Suppressor macrophage treated with lipopolysaccharide for 4 hours (primary cell): Measurements from ENCODE around the gene SFTA2.
A peak's percentile ranks its signal among the peaks of the same experiment; 100 is the strongest.
"Not testable (repeated sequence)": the region's sequence is repeated elsewhere in the genome, so short reads cannot be mapped to it uniquely, and the experiment has no call there.

ENCODE experiments used
- DNase-seq: peaks from one replicate; pipeline ENCODE4 v3.0.0-alpha.2; 2020

Gene SFTA2

DNA sequence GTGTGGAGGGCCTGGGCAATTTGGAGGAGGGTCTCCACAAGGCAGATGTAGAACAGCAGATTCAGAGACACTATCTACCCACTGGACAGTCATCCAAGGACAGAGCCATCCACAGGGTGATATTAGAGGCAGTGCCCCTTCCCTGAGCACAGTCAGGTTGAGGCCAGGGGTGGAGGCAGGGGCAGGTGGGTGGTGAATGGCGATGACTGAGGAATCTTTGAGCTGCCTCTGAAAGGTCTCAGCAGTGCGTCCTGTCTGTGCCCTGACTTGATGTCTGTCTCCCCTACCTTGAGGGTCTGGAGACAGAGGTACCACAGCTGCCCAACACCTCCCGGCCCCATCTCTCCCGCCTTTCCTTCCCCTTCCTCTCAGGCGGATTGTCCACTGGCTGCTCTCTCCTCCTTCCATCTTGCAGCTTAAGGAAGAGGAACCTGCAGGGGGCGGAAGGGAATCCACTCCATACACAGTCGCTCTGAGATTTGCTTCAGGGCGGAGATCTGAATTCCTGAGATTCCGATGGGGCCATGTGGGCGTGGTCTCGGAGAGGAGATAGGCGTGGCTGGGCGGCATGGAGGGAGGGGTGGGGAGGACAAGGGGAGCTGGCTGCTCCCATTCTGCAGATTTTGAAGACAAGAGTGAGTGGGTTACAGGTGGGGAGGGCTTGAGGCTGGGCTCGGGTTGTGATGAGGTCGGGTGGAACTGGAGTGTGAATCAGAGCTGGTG is 10.5 kb upstream of the SFTA2 start:
- peak; percentile 53 for DNase-seq

- DNase-seq: no peak
Observed at GRCh38 chr6:30940361-30940986, 8.5 kb upstream of the SFTA2 start, which contains the start of gene MUCL3. Gene MUCL3 (plus strand): TSS chr6:30940973. CDS start chr6:30941000, 27 bp downstream.

- DNase-seq: no peak
Observed at GRCh38 chr6:30939473-30939872, 7.5 kb upstream of the SFTA2 start.

DNA sequence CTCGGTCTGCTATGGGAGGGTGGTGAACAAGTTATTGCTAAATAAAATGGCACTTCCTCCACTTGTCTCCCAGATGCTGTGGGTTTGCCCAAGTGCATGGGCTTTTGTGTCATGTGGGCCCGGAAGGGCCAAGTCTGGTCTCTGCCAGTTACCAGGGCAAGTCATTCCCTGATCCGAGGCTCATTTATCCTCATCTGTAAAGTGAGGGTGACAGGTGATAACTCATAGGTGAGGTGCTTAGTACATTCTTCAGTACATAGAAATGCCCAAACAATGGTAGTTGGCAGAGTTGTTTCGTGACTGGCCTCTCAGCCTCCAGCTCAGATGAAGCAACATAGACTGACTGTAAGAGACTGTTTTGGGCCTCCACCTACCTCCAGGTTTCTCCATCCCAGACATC is 6.8 kb upstream of the SFTA2 start:
- DNase-seq: no peak

DNA sequence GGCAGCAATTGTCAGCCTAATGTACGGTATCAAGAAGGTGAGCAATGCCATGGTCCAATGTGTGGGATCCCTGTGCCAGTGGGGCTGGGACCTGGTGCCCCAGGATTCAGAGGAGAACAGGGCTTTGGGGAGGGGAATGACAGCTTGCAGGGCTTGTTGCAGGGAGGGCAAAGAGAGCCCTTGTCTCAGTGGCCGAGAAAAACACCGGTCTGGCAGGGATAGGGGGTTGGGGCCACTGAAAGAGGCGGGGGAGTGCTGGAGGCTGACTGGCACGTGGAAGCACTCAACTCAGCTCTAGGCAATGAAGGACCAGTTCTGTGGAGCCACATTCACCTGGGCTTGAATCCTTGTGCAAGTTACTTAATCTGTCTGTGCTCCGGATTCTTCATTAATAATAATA is 5.3 kb upstream of the SFTA2 start:
- DNase-seq: no peak

GRCh38 chr6:30935018-30935417 is 3.0 kb upstream of the SFTA2 start:
- DNase-seq: no peak

DNA sequence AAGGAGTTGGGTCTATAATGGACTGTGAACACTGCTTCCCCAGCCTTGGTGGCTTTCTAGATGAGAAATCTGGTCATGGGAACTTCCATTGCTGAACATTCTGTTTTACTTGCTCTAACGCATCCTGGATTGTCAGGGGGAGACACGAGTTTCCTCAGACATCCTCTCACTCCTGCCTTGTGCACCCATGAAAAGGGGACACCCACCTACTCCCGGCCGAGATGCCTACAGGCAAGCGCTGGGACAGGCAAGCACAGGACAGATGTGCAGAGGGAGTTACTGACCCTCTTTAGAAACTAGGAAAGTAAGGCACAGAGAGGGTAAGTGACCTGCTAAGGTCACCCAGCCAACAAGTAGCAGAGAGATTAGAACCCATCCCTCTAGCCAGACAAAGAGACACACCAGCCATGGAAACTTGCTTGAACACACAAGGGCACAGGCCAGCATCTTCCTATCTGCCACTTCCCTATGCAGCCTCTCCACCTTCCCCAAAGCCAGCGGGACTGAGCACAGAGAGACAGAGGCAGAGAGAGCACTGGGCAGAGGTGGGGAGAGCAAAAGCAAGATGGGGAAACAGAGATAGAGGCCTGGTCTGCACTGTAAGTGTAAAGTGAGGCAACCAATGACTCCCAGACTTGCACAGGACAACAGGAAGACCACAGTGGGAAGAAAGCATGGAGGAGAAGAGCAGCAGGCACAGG is 845 bp upstream of the SFTA2 start:
- DNase-seq: no peak

DNA sequence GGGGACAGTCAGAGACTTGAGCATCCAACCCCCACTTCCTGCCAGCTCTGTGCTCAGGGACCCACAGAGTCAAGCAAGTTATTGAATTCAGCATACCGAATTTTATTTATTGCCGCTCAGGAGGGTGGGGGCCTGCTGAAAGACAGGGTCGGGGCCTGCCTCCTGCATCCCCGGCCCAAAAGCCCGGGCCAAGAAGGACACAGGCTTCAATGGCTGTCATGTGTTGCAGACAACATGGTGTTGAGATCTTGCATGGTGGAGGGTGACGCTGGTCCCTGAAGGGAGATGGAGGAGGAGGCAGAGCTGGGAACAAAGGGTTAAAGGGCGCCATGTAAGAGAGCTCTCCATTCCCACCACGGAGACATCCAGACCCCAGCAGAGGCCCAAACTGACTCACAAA is 698 bp downstream of the SFTA2 start:
- no peak for DNase-seq

DNA sequence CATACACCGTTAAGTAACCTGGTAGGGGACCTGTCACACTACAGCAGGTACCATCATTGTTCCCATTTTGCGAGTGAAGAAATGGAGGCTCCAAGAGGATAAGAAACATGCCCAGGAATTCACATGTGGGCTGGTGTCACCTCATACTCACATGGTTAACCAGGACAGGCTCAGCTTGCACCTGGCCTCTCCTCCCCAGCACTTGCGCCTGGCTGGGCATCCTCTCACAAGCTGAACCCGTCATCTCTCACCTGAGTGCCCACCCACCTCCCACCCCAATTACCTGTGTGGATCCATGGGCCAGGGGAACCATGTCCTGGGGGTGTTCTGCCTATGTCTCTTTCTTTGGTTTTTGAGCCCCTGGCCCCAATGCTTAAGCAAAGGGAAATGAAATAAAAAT is 1.5 kb downstream of the SFTA2 start:
- no peak for DNase-seq

DNA sequence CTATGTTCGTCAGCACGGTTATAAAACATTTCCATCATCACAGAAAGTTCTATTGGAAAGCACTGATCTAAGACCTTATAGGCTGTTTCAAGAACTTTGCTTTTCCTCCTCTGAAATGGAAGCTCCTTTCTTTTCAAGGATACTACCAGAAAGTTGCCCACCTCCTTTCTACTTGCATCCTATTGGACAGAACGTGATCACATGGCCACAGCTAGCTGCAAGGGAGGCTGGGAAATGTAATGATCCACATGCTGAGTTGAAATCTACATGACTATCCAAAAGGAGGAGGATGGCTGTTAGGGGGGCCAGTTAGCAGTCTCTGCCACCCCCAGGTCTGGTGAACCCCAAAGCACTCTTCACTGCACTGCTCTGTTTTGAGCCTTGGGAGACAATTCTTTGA is 3.3 kb downstream of the SFTA2 start:
- DNase-seq: no peak

- DNase-seq: not testable (repeated sequence)
Observed at GRCh38 chr6:30927080-30927479, 4.9 kb downstream of the SFTA2 start.

GRCh38 chr6:30926644-30927043 is 5.3 kb downstream of the SFTA2 start:
- no peak for DNase-seq

GRCh38 chr6:30924040-30924627 is 7.8 kb downstream of the SFTA2 start:
- not testable (repeated sequence) for DNase-seq

GRCh38 chr6:30922447-30922852 is 9.5 kb downstream of the SFTA2 start:
- DNase-seq: no peak

- no peak for DNase-seq
Observed at GRCh38 chr6:30918670-30919069, 13.3 kb downstream of the SFTA2 start.

DNA sequence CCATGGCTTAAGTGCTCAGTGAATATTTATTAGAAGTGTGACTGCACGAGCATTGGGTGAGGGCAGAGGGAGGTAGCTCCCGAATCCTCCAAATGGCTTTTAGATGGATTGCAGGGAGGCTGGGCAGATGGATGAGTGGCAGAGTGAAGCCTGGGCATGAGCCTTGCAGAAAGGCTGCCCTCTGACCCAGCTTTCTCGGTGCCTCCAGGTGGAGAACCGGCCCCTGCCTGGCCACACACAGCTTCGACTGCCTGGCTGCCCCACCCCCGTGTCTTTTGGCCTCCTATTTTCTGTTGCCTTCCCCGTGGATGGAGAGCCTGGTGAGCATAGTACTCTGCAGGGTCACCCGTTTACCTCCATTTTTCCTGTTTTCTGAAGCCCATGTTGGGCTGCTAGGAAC is 14.5 kb downstream of the SFTA2 start:
- DNase-seq: no peak

- DNase-seq: no peak
Observed at GRCh38 chr6:30917041-30917440, 14.9 kb downstream of the SFTA2 start.

DNA sequence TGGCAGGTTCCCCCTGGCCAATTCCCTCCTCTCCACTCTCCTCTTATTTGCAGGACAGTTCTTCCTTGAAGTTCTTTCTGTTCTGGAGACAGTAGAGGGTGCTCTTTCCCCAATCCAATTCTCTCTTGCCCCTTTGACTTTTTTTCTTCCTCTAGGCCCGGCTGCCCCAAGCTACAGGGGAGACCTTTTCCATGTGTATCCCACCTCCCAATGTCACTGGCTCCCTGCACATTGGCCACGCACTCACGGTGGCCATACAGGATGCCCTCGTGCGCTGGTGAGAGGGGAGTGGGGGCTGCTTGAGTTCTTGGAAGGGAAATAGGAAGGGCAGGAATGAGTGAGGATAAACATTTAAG is 16.4 kb downstream of the SFTA2 start:
- peak; percentile 74 for DNase-seq

DNA sequence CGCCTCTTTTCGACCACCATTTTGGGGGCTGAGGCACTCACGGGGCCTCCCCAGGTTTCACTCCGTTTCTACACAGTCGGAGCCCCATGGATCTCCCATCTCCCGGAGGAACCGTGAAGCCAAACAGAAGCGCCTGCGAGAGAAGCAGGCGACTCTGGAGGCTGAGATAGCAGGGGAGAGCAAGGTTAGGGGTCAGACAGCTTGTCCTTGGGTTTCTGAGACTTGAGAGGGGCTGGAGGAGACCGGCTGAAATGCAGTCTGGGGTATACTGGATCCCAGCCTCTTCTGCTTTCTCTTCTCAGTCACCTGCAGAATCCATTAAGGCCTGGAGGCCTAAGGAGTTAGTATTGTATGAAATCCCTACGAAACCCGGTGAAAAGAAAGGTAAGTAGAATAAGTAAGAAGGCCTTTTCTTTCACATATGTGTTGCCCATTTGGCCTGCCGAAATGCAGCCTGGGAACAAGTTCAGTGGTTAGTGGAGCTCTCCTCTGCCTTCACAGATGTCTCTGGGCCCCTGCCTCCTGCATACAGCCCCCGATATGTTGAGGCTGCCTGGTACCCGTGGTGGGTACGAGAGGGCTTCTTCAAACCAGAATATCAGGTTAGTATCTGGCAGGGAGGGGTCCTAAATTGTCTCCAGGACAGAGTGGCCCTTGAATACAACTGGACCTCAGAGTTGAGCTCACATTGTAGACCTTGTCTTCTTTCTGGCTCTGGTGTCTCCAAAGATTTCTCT is 16.9 kb downstream of the SFTA2 start:
- DNase-seq: no peak

DNA sequence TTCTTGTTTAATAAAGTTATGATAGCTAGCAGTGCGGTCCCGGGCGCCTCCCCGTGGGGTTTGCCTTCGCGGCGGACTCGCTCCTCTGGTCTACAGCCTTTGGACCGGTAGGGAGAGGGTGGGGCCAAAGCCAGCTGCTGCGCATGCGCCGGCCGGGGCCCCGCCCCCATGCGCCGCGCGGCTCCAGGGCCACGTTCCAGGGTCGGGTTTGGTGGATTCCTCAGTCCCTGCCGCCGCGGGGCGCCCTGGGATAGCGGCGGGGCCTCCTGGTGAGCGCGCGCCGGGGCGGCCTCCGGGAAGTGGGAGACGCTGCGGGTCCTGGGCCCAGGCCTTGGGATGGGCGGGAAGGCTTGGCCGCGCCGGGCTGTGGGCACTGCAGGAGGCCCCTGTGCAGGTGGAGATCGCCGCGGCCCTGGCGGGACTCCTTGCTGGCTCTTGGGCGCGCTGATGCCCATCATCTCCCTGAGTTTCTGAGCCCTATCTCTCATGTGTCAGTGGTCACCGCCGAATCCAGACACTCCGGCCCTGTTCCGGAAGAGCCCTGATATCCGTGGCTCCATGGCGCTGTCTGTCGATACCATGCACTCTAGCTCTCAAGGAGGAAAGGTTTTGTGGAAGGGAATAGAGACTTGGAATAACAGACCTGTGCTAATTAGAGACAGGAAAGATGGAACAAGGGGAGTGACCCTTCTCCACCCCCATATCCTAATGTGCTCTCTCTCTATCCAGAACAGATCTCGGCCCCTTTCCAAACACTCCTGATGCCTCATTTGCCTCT is 17.7 kb downstream of the SFTA2 start, which contains the start of gene VARS2:
TSS of gene VARS2 (plus strand) at position 163 of the 778 bp plus-strand sequence. CDS start at position 762, 599 bp downstream.
- DNase-seq: peak; percentile 95

- DNase-seq: no peak
Observed at GRCh38 chr6:30913721-30914075, 18.3 kb downstream of the SFTA2 start.
